ENCODE measurements around the gene VPS54.
"Not testable (repeated sequence)": the region's sequence is repeated elsewhere in the genome, so short reads cannot be mapped to it uniquely, and the experiment has no call there.

The VPS54 gene

DNA sequence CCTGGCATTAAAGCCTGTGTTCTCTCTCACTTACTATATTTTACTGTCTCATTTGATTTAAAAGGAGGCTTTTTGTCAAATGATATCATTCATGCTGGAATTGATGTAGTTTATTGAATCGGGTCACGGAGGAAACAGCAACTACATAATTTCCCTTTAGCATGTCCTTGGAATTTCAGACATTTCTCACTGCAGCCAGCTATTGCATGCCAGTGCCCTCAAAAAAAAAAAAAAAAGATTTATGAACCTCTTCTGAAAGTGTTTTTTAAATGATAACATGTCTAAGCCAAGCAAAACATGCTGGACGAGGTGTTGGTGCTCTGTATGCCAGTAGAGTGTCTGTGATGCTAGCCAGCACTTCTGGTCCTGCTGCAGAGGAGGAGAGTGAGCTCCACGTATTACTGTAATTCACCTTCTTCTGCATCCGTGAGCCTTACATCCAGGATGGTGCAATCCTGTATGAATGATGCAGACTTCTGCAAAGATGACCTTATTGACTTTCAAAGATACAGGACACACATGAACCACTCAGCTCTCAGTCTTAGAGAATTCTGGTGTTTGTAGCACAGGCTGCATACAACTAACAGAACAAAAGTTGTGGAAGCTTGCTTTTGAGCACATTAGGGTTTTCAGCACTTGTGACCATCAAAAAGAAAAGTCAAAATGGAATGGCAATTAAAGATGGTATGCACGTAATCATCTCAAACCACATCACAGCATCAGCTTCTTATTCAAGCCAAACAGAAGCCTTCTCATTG lies 146.5 kb downstream of the VPS54 start:
- DNase-seq: no peak

DNA sequence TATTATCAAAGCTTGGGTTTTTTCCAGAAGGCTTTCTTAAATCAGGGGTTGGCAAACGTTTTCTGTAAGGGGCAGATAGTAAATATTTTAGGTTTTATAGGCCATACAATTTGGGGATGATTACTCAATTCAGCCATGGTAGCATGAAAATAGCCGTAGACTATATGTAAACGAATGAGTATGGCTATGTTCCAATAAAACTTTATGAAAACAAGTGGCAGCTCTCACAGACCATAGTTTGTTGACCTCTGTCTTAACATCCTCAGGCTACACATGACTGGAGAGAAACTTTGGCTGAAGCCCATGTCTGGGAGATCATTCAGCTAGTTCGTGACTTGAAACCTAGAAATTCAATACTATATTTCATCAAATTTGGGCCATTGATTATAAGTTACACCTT lies 147.4 kb downstream of the VPS54 start:
- no peak for DNase-seq

DNA sequence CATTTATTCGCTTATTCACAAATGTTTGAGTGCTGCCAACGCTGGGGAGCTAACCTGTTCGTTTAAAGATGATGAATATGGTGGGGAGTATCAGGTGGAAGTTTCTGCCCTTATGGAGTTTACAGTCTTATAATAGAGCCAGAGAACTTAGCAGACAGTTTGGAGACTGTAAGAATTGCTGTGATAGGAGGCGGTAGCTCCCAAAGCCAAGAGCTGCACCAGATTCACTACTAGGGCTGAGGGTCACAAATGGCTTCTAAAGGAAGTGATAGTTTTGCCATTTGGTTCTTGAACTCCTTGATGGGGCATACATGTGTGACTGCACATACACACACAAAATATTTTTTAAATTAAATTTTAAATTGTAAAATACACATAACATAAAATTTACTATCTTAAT lies 148.5 kb downstream of the VPS54 start:
- no peak for DNase-seq

DNA sequence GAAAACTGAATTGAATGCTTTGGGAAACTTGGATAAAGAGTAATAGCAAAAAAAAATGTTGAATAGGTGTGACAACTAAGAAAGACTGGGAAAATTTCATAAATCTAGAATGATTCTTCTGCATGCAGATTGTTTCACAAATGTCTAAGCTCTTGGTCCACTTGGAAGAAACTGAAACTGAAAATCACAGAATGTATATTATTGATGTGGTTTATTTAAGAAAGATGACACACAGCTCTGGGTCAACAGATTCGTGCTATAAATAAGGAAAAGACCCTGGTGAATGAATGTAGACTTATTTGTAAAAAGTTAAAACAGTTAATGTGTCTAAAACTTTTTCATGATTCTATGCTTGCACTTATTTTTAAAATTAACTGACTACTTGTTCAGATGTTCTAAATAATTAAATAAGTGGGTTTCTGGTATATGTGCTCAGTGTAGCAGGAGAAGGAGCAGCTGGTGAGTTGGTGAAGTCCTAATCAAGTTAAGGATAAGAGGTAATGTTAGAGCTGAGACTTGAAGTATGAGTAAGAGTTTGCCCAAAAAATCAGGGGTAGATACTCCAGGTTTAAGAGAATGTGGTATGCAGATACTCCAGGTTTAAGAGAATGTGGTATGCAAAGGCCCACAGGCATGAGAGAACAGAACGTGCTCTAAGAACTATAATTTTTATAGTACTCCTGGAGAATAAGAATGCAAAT lies 153.1 kb downstream of the VPS54 start:
- no peak for DNase-seq

DNA sequence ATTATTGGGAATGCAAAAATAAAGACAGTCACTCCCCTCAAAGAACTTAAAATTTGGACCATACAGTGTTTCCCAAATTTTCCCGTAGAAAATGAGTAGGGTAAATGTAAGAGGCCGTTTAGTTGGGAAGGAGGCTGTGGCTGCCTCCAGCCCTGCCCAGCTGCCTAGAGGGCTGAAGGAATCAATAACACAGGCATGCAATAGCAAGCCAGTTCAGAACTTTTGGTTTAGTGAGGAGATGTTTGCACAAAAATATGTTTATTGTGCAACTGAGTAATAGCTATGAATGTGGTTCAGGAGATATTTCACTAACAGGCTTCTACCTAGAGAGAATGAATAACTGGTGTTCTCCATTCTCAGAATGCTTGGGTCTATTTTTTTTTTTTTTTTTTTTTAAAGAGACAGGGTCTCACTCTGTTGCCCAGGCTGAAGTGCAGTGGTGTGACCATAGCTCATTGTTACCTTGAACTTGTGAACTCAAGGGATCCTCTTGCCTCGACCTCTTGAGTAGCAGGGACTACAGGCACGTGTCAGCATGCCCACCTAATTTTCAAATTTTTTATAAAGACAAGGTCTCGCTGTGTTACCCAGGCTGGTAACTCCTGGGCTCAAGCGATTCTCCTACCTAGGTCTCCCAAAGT lies 153.9 kb downstream of the VPS54 start:
- no peak for DNase-seq

DNA sequence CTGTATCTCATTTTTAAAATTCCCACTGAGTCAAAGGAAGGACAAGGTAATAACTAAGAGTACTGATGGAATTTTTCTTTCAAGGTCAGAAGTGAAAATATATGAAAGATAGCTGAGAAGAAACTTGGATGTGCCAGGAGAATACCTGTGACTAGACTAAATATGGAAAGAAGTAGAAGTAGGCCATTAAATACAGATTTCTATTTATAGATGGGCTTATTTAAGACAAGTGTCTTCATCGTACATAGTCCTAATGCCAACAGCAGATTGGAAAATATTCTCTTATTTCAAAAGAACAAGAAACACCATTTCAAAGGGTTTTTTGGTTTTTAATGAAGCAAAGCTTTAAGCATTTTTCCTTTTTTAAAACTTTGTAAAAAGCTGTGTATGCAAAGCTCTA lies 155.5 kb downstream of the VPS54 start:
- DNase-seq: no peak

DNA sequence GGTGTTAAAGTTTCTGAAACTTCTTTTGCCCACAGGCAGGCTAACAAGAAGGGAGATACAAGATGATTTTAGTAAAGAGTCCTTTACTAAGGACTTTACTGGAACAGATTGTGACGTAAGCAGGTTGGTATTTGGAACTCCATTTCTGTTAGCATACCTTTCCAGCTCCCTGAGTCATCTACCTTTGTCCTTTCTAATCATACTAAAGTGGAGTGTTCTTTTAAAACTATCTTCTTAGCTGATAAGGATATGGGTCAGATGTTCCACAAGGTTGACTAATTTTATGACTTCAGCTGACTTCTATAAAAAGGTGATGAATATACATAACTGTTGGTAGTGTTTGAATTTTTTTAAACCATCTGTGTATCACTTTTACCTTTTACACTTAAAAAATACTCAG lies 156.4 kb downstream of the VPS54 start:
- no peak for DNase-seq

DNA sequence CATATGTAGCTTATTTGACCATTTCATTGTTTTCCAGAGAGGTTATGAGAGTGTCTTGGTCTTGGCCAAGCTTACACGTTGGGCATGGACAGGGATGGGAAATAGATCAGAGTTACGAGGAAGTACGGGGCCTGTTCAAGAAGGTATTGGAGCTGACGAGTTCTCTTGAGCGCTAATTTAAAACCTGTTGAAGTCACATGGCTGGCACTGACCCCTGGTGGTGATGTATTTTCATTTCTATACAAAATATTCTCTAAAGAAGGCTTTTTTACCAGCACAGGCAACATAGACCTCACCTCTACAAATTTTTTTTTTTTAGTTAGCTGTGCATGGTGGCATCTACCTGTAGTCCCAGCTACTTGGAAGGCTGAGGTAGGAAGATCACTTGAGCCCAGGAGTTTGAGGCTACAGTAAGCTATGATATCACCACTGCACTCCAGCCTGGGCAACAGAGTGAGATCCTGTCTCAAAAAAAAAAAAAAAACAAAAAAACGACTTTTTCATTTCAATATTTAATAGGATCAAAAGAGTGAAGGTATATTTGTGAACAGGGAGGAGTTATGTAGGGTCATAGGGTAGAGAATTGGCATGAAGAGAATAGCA lies 157.9 kb downstream of the VPS54 start:
- peak in 13 of 58 donors; percentile 9 to 44 (median 18) for DNase-seq

DNA sequence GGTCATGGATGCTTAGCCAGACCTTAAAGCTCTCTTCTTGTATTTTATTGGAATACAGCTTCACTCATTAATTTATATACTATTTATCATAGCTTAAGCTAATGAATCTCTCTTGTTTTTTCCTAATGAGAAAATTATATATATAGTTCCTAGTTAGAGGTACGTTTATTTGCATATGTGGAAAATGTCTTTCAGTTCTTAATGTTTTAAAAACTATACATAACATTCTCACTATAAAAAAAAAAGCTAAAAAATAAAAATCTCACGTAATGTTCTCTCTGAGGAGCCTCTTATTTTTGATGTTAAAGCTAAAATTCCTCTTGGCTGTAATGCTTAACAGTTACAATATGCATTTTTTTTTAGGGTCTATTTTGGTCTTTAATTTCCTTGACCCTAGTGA lies 160.9 kb downstream of the VPS54 start:
- no peak for DNase-seq

DNA sequence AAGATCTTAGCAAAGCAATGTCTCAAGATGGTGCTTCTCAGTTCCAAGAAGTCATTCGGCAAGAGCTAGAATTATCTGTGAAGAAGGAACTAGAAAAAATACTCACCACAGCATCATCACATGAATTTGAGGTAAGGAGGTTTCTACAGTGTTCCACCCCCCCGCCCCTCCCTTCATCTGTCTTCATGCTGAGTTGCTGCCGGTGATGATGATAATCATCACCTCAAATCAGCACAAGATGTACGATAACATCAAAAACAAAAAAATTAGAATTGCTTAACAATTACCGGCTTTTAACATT lies 163.0 kb downstream of the VPS54 start:
- no peak for DNase-seq

DNA sequence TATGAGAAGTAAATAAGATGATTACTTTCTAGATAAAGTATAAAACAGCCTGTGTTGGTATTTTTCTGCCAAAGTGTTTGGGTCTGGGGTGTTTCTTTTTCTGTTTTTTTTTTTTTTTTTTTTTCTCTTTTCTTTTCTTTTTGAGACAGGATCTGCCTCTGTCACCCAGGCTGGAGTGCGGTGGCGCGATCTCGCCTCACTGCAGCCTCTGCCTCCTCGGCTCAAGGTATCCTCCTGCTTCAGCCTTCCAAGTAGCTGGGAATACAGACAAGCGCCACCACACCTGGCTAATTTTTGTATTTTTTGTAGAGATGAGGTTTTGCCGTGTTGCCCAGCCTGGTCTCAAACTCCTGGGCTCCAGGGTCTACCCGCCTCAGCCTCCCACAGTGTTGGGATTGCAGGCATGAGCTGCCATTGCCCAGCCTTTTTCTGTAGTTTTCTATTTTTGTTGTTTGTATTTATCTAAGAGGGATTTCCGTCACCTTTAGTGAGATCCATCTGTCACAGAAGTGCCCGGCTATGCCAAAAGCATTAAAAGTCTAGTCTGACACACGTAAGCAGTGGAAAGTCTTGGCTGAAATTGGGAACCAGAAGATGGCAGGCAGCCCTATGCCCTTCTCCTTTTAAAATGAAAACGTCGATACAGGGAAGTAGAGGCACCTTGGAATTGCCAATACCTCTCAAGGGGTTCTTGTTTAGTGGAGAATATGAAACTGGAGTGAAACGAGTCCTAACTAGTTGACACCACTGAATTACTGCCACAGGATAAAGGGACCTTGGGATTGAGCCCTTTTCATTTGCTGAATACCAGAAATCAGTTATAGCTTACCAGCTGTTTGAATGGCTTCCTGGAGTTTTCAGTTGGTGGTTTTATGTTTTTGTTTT lies 163.6 kb downstream of the VPS54 start:
- DNase-seq: no peak

DNA sequence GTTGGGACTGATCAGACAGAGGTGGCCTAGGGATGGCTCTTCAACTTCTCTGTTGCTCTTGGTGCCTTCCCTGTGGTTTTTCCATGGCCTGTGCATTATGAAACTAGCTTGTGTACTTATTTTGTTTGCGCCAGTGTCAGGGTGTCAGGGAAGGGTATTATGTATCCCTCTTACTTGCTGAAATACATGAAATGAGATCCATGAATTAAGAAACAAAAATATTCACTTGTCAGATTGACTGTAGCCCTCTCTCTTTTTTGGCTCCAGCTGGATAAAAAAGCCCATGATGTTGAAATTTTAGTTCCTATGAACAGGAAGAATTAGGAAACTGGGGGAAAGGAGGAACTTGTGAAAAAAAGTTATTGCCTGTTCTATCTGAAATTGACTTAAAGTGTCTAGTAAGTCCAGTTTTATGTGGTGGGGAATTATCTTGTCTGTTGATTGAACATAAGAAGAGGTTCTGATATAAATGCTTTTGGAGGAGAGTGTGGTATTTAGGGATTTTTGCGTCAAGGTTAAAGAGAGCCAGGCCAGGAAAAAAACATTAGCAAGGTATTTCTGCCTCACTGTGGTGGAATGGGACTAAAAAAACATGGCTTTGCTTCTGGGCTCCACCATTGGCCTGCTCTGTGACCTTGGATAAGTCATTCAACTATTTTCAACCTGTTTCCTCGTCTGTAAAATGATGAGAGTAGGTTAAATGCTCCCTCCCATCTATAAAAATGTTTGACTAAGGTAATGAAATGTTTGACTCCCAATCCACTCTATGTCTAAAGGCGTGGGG lies 165.5 kb downstream of the VPS54 start:
- no peak for DNase-seq

DNA sequence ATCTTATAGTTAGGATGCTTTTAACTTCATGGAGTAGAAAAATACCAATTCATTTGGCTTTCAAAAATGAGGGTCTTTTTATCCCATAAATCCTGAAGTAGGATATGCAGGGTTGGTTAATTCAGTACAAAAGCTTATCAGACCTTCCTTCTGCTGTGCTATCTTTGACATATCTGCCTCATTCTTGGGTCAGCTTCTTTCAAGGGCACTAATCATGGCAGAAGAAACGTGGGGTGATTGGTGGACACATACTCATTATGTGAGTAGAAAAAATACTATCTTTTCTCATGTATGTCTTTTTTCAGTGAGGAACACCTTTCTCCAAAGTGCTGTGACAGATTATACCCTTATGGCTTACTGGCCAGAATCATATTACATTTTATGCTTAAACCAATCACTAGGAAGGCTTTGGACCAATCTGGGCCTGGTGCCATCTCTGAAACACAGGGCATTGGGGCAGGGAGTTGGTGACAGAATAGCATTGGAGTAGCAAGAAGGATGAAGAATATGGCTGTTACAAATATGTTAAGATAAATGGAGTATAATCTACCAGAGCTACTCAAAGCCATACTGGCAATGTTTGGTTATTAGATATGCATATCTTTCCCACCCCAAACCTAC lies 167.4 kb downstream of the VPS54 start:
- DNase-seq: no peak

DNA sequence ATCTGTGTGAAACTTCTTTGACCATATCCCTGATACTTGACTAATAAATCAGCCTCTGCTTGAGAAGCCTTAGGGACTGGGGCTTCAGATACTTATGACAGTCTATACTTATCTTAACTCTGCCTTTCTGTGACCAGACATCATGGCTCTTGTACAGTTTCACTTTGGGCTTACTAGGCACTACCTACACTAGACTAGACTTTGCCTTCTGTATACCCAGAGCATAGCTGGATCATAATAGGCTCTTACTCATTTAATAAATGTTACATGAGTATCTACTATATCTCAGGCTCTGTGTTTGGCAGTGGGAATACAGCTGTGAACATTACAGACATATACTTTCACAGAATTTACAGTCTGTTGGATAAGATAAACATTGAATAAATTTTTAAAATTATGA lies 168.6 kb downstream of the VPS54 start:
- DNase-seq: no peak

DNA sequence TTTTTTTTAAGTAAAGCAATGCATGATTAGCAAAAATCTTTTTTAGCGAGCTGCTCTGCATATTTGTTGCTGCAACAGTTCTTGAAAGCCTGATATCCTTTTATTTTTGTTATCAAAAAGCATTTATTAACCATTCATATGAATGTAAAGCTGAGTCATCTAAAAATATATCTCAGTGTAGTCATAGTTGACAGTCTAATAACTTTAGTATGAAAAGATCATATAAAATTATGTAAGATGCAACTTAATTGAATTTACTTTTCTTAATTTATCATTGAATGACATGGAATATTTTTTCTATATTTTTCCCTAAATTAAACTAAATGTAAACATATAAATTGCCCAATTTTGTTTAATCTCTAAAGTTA lies 169.0 kb downstream of the VPS54 start:
- DNase-seq: no peak

DNA sequence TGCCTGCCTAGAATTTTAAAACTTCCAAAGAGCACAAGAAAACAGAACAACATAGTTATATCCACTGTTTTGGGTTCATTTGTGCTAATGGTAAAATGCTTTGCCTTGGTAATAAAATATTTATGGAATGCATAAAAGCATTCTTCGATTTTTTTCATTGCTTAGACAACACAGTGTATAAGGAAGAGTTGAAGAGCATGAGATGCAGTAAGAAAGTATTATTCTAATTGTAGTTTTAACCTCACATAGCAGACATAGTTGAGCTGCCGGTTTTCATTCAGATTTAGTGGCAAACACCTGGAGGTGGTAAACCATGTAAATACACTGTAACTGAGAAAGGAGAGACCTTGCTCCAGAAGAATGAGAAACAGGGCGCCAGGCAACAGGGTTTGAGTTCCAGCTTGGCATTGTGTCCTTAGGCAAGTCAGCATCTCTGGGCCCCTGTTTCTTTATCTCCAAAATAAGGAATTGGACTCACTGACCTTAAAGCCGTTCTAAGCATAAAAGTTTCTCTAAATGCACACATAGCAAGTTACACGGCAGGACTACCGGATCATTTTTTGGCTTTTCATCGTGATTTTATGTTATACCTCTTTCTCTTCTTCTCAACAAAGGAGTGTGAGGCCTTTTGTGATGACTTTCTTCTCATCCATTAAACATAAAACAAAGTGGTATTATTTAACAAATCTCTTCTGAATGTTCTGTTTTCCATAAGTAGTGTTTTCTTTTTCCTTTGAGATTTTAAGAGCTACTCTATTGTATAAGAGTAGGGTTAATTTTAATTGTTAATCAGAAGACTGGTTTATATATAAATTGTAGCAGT lies 169.6 kb downstream of the VPS54 start:
- DNase-seq: peak in 2 of 58 donors; percentile 10 to 11

DNA sequence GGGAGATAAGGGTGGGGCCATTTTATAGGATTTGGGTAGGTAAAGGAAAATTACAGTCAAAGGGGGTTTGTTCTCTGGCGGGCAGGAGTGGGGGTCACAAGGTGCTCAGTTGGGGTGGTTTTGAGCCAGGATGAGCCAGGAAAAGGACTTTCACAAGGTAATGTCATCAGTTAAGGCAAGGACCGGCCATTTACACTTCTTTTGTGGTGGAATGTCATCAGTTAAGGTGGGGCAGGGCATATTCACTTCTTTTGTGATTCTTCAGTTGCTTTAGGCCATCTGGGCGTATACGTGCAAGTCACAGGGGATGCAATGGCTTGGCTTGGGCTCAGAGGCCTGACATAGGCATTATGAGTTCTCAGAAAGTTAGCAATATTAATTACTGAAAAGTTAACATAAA lies 171.7 kb downstream of the VPS54 start:
- not testable (repeated sequence) for DNase-seq

DNA sequence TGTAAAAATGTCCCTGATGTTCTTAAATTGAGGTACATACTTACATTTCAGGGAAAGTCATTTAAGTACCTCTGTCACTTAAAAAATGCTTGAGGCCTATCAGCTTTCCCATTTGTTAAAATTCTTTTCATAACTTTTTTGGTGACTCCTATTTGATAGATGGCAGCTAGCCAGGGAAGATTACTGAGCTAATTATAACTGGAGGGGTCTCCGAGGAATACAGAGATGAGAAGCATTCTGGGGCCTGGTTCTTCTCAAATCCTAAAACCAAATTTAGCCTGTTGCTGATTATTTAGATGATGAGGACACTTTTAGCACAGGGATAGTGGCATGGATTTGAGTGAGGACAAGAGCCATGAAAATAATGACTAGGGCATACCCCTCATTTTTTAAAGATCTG lies 172.7 kb downstream of the VPS54 start:
- no peak for DNase-seq

DNA sequence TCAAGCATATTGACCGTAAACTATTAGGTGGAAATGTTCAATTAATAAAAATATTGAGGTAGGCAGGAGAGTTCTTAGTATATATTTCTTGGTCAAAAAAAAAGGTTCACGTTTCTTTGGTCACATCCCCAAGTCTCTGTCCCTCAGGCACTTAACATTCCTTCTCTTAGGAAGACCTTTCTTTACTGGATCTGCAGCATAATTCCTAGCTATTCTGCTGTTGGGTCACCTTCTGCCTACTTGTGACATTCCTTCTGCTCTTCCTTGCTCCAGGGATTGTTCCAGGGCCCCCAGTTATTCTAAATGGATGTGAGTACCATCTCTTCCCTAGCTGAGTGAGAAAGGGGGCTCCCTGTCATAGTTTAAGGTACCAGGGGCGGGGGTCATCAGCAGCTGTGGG lies 173.4 kb downstream of the VPS54 start:
- no peak for DNase-seq
